ENCODE measurements around the gene EIF4EBP3.
A peak's percentile ranks its signal among the peaks of the same experiment; 100 is the strongest.

The EIF4EBP3 gene

GRCh38 chr5:140547508-140548299 lies at the start of gene EIF4EBP3:
Gene EIF4EBP3, plus strand, starts transcription at chr5:140547662. Its CDS starts 76 bp downstream, at chr5:140547738.
- peak; percentile 60 to 80 (median 76) for DNase-seq (ENCODE audit: low read depth in 4 of 4, low spot score in 1 of 4)

- no peak for DNase-seq (ENCODE audit: low read depth in 4 of 4, low spot score in 1 of 4)
Observed at GRCh38 chr5:140497897-140498296, 49.6 kb upstream of the EIF4EBP3 start.

- DNase-seq (ENCODE audit: low read depth in 4 of 4, low spot score in 1 of 4), result no peak
Observed at GRCh38 chr5:140498591-140498990, 48.9 kb upstream of the EIF4EBP3 start.

GRCh38 chr5:140502834-140503233 lies 44.6 kb upstream of the EIF4EBP3 start:
- DNase-seq (ENCODE audit: low read depth in 4 of 4, low spot score in 1 of 4), result no peak

- no peak for DNase-seq (ENCODE audit: low read depth in 4 of 4, low spot score in 1 of 4)
Observed at GRCh38 chr5:140509898-140510297, 37.6 kb upstream of the EIF4EBP3 start.

- no peak for DNase-seq (ENCODE audit: low read depth in 4 of 4, low spot score in 1 of 4)
Observed at GRCh38 chr5:140513124-140513523, 34.3 kb upstream of the EIF4EBP3 start.

- DNase-seq (ENCODE audit: low read depth in 4 of 4, low spot score in 1 of 4), result no peak
Observed at GRCh38 chr5:140524003-140524402, 23.5 kb upstream of the EIF4EBP3 start.

- DNase-seq (ENCODE audit: low read depth in 4 of 4, low spot score in 1 of 4), result no peak
Observed at GRCh38 chr5:140540227-140540626, 7.2 kb upstream of the EIF4EBP3 start.

GRCh38 chr5:140542972-140543371 lies 4.5 kb upstream of the EIF4EBP3 start:
- DNase-seq (ENCODE audit: low read depth in 4 of 4, low spot score in 1 of 4), result no peak

- DNase-seq (ENCODE audit: low read depth in 4 of 4, low spot score in 1 of 4), result no peak
Observed at GRCh38 chr5:140544986-140545385, 2.5 kb upstream of the EIF4EBP3 start.

GRCh38 chr5:140545606-140546005 lies 1.9 kb upstream of the EIF4EBP3 start:
- DNase-seq (ENCODE audit: low read depth in 4 of 4, low spot score in 1 of 4), result no peak

GRCh38 chr5:140546851-140547507 lies 483 bp upstream of the EIF4EBP3 start:
- DNase-seq (ENCODE audit: low read depth in 4 of 4, low spot score in 1 of 4), result no peak

- DNase-seq (ENCODE audit: low read depth in 4 of 4, low spot score in 1 of 4), result no peak
Observed at GRCh38 chr5:140548300-140548688, 832 bp downstream of the EIF4EBP3 start.

- no peak for DNase-seq (ENCODE audit: low read depth in 4 of 4, low spot score in 1 of 4)
Observed at GRCh38 chr5:140548791-140549190, 1.3 kb downstream of the EIF4EBP3 start.

GRCh38 chr5:140549237-140550144 lies 2.0 kb downstream of the EIF4EBP3 start:
- no peak for DNase-seq (ENCODE audit: low read depth in 4 of 4, low spot score in 1 of 4)

- DNase-seq (ENCODE audit: low read depth in 4 of 4, low spot score in 1 of 4), result no peak
Observed at GRCh38 chr5:140550147-140551079, 3.0 kb downstream of the EIF4EBP3 start.

- no peak for DNase-seq (ENCODE audit: low read depth in 4 of 4, low spot score in 1 of 4)
Observed at GRCh38 chr5:140551872-140552271, 4.4 kb downstream of the EIF4EBP3 start.

GRCh38 chr5:140553657-140554056 lies 6.2 kb downstream of the EIF4EBP3 start:
- no peak for DNase-seq (ENCODE audit: low read depth in 4 of 4, low spot score in 1 of 4)

- DNase-seq (ENCODE audit: low read depth in 4 of 4, low spot score in 1 of 4), result no peak
Observed at GRCh38 chr5:140554454-140554853, 7.0 kb downstream of the EIF4EBP3 start.

- no peak for DNase-seq (ENCODE audit: low read depth in 4 of 4, low spot score in 1 of 4)
Observed at GRCh38 chr5:140555747-140556312, 8.4 kb downstream of the EIF4EBP3 start.
